Right lung (tissue), 10 donors: ENCODE results near the gene NUTM2G. TPM values are rescaled to one million over a fixed set of nuclear protein-coding genes. Genes with fewer than 3 reads are reported as not detected.
"Not testable (repeated sequence)": the region's sequence is repeated elsewhere in the genome, so short reads cannot be mapped to it uniquely, and the experiment has no call there.

Experiments
- DNase-seq, 2 donors: peaks; one replicate each; pipeline ENCODE4 v3.0.0-alpha.2; 2013
- long read RNA-seq, 8 donors: transcript quantifications; one replicate each; lab custom pipeline, GENCODE V29; 2026
- polyA plus RNA-seq, 5 donors: library from polyadenylated mRNA; unstranded; fragments of 120-200 nt; gene quantifications; one replicate each; pipeline versions ENCODE4 v1.2.1 to v1.2.3, GENCODE V29; 2013; ENCODE audit warnings: inconsistent platforms in 1 of 5, low replicate concordance in 1 of 5; ENCODE audit not compliant: insufficient read length in 5 of 5, insufficient read depth in 1 of 5

The NUTM2G gene, protein sequence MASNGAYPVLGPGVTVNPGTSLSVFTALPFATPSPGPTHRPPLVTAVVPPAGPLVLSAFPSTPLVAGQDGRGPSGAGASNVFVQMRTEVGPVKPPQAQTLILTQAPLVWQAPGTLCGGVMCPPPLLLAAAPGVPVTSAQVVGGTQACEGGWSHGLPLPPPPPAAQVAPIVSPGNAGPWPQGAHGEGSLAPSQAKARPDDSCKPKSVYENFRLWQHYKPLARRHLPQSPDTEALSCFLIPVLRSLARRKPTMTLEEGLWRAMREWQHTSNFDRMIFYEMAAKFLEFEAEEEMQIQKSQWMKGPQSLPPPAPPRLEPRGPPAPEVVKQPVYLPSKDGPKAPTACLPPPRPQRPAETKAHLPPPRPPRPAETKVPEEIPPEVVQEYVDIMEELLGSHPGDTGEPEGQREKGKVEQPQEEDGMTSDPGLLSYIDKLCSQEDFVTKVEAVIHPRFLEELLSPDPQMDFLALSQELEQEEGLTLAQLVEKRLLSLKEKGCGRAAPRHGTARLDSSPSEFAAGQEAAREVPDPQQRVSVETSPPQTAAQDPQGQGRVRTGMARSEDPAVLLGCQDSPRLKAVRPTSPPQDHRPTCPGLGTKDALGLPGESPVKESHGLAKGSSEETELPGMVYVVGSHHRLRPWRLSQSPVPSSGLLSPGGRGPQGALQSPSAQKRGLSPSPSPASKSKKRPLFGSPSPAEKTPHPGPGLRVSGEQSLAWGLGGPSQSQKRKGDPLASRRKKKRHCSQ
- polyA plus RNA-seq = under 1 TPM; 0.53 to 0.92 (median 0.63) TPM
- long read RNA-seq, donor 1 = 0 reads
- long read RNA-seq, donor 2 = 0 reads
- long read RNA-seq, donor 3 = 0 reads
- long read RNA-seq, donor 4, partial matches to known transcripts = 5 of 12 reads
- long read RNA-seq, donor 4, other reads (novel, unspliced or antisense) = 7 of 12 reads
- long read RNA-seq, donor 5 = 0 reads
- long read RNA-seq, donor 6 = 0 reads
- long read RNA-seq, donor 7 = 0 reads
- long read RNA-seq, donor 8 = 0 reads

DNA sequence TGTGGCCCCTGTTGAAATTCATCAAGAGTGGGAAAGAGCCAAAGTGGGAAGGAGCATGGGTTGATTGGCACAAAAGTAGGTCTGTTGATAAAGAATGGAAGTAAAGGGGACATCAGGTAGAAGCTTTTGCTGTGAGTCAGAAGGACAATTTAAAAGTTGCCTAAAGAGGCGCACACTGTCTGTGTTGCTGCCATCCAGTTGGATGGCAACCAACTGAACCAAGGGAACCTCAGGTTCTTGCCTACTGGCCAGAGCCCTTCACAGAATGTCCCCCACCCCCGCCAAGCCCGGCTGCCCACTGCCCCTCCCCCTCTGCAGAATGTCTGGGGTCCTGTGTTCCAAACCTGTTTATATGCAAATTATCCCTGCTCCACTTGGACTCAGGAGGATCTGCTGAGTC, at the start of gene NUTM2G:
Gene NUTM2G (plus strand): TSS at position 301 of the 400 bp plus-strand sequence. CDS start 182 bp downstream, outside the sequence.
- not testable (repeated sequence) for DNase-seq

DNA sequence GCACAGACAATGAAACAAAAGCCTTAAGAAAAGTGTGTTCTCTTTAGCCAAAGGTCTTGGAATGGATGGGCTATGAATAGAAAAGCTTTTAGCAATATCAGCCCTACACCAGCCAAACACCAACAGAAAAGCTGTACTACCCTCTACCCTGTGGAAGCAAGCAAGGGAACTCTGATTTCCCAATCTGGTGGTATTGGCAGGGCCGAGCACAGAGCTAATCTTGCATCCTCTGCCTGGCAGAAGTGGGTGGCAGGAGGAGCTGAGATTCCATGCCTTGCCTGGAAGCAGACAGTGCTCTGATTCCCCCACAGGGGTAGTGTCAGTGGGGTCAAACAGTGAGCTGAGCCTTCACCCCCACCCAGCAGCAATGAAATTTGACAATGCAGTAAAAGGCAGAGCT, 44.7 kb upstream of the NUTM2G start:
- DNase-seq = no peak

DNA sequence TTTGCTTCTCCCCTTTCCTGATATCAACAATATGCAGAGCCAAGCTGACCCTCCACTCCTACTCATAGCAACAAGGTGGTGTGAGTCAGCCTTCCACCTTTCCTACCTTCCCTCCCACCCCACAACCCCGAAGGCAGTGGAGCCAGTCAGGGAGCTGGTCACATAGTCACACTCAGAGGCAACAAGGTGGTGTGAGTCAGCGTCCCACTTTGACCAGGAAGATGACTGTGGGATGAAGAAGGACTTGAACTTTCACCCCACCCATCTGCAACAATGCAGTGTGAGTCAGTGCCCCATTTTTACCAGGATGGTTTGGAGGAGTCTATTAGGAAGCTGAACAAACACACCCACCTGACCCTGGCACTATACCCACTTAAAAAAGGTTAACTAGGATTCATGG, 44.2 kb upstream of the NUTM2G start:
- DNase-seq = no peak

DNA sequence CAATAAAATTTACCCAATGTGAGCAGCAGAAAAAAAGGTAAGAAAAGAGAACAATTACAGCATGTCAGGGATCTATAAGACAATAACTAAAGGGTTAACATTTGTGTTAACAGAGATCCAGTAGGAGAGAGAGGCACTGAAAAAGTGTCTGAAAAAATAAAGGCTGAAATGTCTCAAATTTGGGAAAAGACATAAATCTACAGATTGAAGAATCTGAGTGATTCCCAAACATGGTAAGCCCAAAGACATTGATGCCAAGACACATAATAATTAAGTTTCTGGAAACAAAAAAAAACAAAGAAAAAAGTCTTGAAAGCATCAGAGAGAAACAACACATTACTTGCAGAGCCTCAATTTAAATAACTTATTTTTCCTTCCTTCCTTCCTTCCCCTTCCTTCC, 43.2 kb upstream of the NUTM2G start:
- no peak for DNase-seq

DNA sequence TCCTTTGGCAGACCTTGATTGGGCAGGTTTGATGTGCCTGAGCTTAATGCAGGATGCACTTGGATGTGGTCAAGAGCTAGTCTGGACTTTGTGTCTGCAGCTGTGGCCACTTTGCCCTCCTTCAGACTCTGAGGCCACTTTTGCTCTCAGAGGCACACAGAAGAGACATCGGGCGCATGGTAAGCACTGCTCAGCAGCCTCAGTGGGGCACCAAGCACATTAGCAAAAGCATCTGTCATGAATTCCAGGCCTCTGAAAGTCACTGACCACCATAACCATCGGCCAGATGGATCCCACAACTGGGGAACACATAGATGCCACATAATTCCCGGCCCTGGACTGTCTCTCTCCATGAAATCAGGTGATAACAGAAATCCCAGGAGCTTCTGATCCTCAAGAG, 40.1 kb upstream of the NUTM2G start:
- DNase-seq = no peak

DNA sequence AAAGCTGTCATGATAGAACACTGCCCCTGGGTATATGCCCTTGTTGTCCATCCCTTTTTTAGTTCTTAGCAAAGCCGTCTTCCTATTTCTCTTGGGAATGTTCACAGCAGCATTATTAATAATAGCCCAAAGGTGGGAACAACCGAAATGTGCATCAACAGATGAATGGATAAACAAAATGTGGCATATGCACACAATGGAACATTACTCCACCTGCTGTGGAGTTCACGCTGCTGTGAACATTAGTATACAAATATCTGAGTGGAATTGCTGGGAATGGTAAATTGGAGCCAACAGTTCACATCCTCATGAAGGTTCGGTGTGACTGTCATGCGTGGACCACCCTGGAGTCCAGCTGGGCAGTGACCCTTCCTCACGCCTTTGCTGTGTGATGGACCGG, 36.5 kb upstream of the NUTM2G start:
- DNase-seq = no peak

DNA sequence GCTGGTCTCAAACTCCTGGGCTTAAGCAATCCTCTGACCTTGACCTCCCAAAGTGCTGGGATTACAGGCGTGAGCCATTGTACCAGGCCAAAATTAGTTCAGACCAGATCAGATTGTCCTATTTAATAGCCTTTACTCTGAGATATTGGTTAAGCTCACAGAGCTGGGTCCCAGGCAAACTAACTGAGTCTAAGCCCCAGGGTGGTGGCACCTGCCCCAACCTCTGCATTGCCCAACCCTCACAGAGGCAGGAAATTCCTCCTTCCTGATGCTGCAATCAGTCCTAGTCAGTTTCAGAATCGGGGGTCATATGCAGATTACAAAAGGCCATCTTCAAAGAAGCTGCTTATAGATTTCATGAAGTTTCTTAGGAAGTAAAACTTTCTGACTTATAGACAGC, 28.6 kb upstream of the NUTM2G start:
- DNase-seq = not testable (repeated sequence)

DNA sequence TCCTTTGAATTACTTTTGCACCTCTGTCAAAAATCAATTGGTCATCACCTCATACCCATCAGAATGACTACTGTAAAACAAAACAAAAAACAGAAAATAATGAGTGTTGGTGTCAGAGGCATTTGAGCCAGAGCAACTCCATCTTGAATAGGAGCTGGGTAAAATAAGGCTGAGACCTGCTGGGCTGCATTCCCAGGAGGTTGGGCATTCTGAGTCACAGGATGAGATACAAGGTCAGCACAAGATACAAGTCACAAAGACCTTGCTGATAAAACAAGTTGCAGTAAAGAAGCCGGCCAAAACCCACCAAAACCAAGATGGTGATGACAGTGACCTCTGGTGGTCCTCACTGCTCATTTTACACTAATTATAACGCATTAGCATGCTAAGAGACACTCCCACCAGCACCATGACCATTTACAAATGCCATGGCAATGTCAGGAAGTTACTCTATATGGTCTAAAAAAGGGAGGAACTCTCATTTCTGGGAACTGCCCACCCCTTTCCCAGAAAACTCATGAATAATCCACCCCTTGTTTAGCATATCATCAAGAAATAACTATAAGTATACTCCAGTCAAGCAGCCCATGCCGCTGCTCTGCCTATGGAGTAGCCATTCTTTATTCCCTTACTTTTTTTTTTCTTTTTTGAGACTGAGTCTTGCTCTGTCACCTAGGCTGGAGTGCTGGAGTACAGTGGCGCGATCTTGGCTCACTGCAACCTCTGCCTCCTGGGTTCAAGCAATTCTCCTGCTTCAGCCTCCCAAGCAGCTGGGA, 23.5 kb upstream of the NUTM2G start:
- DNase-seq = not testable (repeated sequence)

DNA sequence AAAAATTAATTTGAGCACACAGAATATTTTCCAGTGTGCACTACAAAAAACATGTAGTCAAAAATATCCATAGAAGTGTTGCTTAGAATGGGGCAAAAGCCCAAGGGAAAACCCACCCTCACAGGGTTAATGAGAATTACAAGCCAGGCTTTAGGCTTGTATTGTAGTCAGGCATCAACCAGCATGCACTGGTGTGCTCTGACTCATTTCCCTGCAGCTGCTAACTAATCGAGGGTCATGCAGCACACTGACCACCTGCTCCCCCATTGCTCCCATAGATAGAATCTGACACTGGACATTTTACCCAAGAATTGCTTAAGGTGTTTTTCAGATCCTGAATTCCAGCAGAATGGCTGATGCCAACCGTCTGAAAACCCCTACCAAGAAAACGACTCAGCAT, 20.2 kb upstream of the NUTM2G start:
- not testable (repeated sequence) for DNase-seq

DNA sequence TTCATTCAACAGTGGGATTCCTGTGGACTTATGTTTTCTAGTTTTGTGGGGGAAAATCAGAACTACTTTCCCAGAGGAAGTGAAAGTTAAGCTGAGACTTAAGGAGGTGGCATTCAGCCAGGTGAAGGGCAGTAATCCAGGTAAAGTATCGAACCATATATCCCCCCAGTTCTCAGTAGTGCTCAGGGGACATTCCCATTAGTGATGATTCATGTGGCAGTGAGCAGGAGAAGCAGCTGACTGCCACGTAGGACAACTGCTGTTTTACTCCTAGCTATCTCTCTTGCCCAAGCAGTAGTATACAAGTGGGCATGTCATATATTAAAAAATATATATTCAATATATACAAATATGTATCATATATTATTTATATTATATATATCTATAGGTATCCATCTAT, 13.1 kb upstream of the NUTM2G start:
- not testable (repeated sequence) for DNase-seq

DNA sequence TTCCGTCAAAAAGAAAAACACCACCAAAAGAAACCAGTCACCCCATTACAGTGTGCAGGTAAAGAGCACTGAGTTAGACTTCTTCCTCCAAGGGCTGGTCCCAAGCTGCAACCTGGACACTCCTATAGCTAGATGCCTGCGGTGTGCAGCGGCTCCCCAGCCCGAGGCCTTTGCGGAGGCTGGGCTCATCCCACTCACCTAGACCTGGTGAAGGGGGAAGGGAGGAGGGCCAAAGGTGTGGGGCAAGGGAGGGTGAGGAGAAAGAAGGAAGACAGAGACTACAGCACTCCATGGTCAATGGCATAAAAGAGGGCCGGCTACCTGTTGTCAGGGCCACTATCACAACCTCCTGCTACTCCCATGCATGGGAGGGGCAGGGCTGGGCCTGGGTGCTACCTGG, 12.1 kb upstream of the NUTM2G start:
- not testable (repeated sequence) for DNase-seq

DNA sequence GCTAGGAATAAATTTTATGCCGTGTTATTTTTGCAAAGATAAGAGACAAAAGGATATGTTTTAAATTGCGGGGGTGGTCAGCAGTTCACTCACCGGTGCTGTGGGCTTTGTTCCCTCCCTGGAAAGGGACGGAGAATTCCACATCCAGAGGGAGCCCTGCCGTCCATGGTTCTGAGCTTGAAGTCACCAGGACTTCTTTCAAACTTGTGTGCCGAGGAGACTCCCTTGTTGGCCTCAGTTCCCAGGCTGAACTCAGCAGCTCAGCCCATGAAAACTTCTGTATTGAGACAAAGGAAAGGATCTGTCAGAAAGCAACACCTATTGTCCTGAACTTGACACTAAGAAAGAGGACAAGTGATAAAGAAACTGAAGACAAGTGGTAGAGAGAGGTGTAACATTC, 10.1 kb upstream of the NUTM2G start:
- DNase-seq = not testable (repeated sequence)

DNA sequence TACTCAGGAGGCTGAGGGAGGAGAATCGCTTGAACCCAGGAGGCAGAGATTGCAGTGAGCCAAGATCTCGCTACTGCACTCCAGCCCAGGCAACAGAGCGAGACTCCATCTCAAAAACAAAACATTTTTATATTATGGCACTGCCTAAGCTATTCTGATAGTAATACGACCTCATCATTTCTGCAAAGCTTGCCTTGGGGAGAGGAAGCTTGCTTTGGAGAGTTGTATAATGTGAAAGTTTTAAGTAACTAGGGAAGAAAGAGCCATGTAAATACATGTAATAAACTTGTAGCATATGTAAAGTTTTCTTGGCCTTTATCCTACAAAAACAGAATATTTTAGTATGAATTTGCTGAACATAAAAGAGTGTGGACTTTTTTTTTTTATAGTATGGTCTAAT, 7.8 kb upstream of the NUTM2G start:
- not testable (repeated sequence) for DNase-seq

DNA sequence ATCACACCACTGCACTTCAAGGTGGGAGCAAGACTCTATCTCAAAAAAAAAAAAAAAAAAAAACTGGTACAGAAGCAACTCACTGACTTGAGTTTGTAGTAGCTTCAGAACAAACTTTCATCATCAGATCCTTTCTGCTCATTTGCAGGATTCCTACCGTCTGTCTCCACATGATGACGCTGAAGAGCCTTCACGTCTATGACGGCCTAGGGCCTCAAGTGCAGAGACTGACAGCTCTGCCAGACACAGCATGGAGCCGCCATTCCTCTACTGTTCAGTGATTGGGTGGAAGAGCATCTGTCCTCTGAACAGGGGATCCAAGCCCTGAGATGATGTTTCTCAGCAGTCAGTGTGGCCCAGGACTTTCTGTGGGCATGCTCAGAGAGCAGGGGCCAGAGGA, 3.1 kb upstream of the NUTM2G start:
- DNase-seq = not testable (repeated sequence)

DNA sequence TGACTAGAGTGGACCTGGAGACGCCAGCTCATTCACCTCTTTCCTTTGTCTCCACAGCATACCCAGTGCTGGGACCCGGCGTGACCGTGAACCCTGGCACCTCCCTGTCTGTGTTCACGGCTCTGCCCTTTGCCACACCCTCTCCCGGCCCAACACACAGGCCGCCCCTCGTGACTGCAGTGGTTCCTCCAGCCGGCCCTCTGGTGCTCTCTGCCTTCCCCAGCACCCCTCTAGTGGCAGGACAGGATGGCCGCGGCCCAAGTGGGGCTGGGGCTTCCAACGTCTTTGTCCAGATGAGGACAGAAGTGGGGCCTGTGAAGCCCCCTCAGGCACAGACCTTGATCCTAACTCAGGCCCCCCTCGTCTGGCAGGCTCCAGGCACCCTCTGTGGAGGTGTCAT, 3.0 kb downstream of the NUTM2G start:
- DNase-seq = not testable (repeated sequence)

DNA sequence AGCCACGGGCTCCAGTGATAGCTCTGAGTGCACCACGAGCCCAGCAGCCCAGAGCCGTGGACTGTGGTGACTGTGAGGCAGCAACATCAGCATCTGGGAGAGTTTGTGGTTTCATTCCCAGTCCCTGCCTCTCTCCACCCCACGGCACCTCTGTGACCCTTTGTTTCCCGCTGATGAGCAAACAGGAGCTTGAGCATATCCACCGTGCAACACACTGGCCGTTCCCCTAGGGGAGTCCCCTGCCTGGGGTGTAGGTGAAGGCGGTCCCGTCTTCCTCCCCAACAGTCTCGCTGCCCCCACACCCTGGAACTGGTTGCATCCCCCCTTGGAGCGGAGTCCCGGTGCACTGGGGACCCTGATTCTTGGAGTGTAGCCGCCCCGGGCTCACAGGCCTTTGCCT, 5.5 kb downstream of the NUTM2G start:
- DNase-seq = not testable (repeated sequence)

DNA sequence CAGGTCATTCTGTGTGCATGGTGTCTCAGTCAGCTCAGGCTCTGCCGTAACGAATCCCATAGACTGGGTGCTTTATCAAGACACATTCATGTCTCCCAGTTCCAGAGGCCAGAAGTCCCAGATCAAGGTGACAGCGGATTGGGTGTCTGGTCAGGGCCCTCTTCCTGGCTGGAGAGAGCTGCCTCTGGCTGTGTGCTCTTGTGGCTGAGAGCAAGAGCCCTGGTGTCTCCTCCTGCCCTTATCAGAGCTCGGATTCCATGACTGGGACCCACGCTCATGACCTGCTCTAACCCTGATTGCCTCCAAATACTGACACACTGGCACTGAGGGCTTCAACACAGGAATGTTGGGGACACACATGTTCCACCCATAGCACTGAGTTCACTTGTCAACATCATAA, 6.1 kb downstream of the NUTM2G start:
- DNase-seq = not testable (repeated sequence)

DNA sequence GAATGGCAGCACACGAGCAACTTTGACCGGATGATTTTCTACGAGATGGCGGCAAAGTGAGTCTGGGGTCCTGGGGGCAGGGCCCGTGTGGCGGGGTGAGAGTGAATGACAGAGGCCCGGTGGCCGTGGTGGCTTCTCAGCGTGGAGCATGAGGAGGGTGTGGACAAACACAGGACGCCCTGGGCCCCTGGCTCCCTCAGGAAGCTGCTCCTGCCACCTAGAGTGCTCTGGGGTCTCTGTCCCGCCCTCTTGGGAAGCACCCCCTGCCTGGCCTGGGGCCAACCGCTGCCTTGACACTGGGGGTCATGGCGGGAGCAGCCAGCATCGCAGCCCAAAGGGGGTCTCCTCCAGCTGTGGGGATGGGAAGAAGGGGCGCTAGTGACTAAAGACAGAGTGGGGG, 6.8 kb downstream of the NUTM2G start:
- DNase-seq = not testable (repeated sequence)

DNA sequence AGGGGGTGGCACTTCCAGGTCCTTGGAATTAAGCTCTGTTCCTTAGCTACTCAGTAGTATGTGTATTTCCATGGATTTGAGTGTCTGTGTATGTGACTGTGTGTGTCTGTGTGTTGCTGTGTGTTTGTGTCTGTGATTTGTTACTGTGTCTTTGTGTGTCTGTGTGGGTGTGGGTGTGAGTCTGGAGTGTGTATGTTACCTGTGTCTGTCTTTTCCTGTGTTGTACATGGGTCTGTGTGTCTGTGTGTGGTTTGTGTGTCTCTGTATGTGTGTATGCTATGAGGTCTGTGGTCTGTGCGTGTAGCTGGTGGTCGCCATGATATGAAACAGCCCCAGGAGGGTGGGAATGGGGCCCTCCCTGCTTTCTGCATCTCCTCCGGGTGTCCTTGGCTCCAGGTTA, 8.8 kb downstream of the NUTM2G start:
- not testable (repeated sequence) for DNase-seq

DNA sequence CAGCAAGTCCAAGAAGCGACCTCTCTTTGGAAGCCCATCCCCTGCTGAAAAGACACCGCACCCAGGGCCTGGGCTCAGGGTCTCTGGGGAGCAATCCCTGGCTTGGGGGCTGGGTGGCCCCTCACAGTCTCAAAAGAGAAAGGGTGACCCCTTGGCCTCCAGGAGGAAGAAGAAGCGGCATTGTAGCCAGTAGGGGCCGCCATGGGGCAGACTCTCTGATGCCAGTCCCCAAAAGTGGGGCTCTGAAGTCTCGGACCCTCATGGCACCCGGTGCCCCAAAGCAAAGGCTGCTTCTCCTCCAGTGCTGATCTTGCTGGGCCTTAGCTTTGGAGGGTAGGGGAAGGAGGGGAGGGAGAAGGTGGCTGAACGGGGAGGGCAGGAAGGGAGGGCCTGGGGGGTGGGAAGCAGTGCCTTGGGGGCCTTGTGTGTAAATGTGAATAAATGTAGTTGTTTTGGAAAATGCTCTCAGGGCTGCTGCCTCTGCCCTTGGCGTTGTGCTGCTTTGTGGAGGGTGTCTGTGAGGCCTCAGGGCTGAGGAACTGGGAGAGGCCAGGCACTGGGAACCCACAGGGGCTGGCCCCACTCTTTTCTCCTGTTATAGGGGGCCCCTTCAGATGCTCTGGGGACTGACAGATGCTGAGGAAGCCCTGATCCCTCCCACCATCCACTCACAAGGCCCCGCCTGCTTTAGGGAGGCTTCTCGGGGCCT, 10.5 kb downstream of the NUTM2G start:
- not testable (repeated sequence) for DNase-seq

DNA sequence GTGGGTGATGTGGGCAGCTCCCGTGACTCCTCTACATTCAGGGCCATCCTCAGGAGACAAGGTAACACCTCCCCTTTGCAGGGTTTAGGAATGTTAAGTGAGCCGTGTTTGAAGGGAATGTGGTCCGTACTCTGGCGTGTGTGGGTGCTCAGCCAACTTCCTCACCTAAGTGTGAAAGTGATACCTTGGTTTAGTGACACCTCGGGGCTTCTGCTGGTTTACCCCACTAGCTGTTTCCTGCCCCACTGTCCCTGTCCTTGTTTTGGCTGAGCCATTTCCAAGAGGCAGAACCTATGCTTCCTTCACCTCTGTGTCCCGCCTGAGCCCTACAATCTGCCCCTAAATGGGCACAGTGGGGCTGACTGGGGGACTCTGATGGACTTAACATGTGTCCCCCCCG, 12.3 kb downstream of the NUTM2G start:
- DNase-seq = not testable (repeated sequence)
